Progenitor cell of endocrine pancreas (in vitro differentiated cells): Measurements from ENCODE around the gene LLPH. TPM values are rescaled to one million over a fixed set of nuclear protein-coding genes. Genes with fewer than 3 reads are reported as not detected.

Source experiments
- DNase-seq: peaks from one replicate; pipeline ENCODE4 v3.0.0; 2021; ENCODE audit warnings: low spot score; ENCODE audit not compliant: unreplicated experiment
- H3K27ac Mint-ChIP-seq: 2 replicates; pipeline ENCODE4 v1.8.0; 2021; ENCODE audit warnings: mild to moderate bottlenecking, moderate library complexity, mixed read lengths
- H3K27me3 Mint-ChIP-seq: 2 replicates; pipeline ENCODE4 v1.8.0; 2021; ENCODE audit warnings: mixed read lengths
- H3K36me3 Mint-ChIP-seq: 2 replicates; pipeline ENCODE4 v1.8.0; 2022; ENCODE audit warnings: mixed read lengths; ENCODE audit not compliant: insufficient read depth
- H3K4me1 Mint-ChIP-seq: 2 replicates; pipeline ENCODE4 v1.8.0; 2021; ENCODE audit warnings: low read depth, mixed read lengths
- H3K4me3 Mint-ChIP-seq: 2 replicates; pipeline ENCODE4 v1.8.0; 2021; ENCODE audit warnings: low read depth, mild to moderate bottlenecking, moderate library complexity, mixed read lengths
- H3K9me3 Mint-ChIP-seq: 2 replicates; pipeline ENCODE4 v1.8.0; 2021; ENCODE audit warnings: low read depth, mixed read lengths
- CTCF ChIP-seq: fragments of 200-600 bp; sonication (generic); IDR thresholded peaks from one replicate; pipeline ENCODE4 v1.5.0; 2021; ENCODE audit warnings: antibody characterized with exemption, mild to moderate bottlenecking; ENCODE audit not compliant: unreplicated experiment
- total RNA-seq: library from RNA; stranded (reverse); gene quantifications from 2 replicates; pipeline ENCODE4 v1.2.1, GENCODE V29; 2021

Gene LLPH
- total RNA-seq, 1 donor from 2014 or later, result 22.4 TPM

GRCh38 chr12:66119870-66120241 is 10.7 kb downstream of the LLPH start:
- Mint-ChIP-seq H3K4me1 (no peaks in the 10 kb centered on the region), H3K36me3 (peaks cover 5% of the 10 kb centered on the region), H3K27ac (no peak overlapping the region), H3K9me3 (no peaks in the 10 kb centered on the region), H3K4me3 (no peak overlapping the region), H3K27me3 (no peaks in the 10 kb centered on the region)
- no peak for TF ChIP-seq CTCF
- DNase-seq, result no peak

GRCh38 chr12:66119229-66119869 is 11.2 kb downstream of the LLPH start:
- no peak overlapping the region for H3K4me3 Mint-ChIP-seq
- no peak for TF ChIP-seq CTCF
- no peak for DNase-seq
- H3K4me1 Mint-ChIP-seq, result no peaks in the 10 kb centered on the region
- peaks cover 5% of the 10 kb centered on the region for H3K36me3 Mint-ChIP-seq
- H3K9me3 Mint-ChIP-seq, result no peaks in the 10 kb centered on the region
- H3K27ac Mint-ChIP-seq, result no peak overlapping the region
- no peaks in the 10 kb centered on the region for H3K27me3 Mint-ChIP-seq

GRCh38 chr12:66118240-66118891 is 12.2 kb downstream of the LLPH start:
- no peaks in the 10 kb centered on the region for H3K4me1 Mint-ChIP-seq

GRCh38 chr12:66117242-66117641 is 13.3 kb downstream of the LLPH start:
- no peaks in the 10 kb centered on the region for H3K27me3 Mint-ChIP-seq
- H3K9me3 Mint-ChIP-seq, result no peaks in the 10 kb centered on the region
- no peak for TF ChIP-seq CTCF
- H3K4me3 Mint-ChIP-seq, result no peak overlapping the region
- no peak overlapping the region for H3K27ac Mint-ChIP-seq
- H3K36me3 Mint-ChIP-seq, result peaks cover 2% of the 10 kb centered on the region
- no peak for DNase-seq
- H3K4me1 Mint-ChIP-seq, result no peaks in the 10 kb centered on the region

More at GRCh38 chr12:66118240-66118891, 12.2 kb downstream of the LLPH start:
- H3K27me3 Mint-ChIP-seq, result no peaks in the 10 kb centered on the region
- H3K4me3 Mint-ChIP-seq, result no peak overlapping the region
- peaks cover 2% of the 10 kb centered on the region for H3K36me3 Mint-ChIP-seq
- TF ChIP-seq CTCF, result no peak
- no peaks in the 10 kb centered on the region for H3K9me3 Mint-ChIP-seq
- H3K27ac Mint-ChIP-seq, result no peak overlapping the region
- no peak for DNase-seq

- TF ChIP-seq CTCF, result no peak
- H3K4me3 Mint-ChIP-seq, result no peak overlapping the region
- no peaks in the 10 kb centered on the region for H3K27me3 Mint-ChIP-seq
- no peaks in the 10 kb centered on the region for H3K36me3 Mint-ChIP-seq
- no peak for DNase-seq
- H3K9me3 Mint-ChIP-seq, result no peaks in the 10 kb centered on the region
- H3K4me1 Mint-ChIP-seq, result no peaks in the 10 kb centered on the region
- H3K27ac Mint-ChIP-seq, result peak overlapping the region; percentile 32
These were observed 15.4 kb downstream of the LLPH start for GRCh38 chr12:66115071-66115600.
